Measurements from ENCODE around the gene HMCN1.

The HMCN1 gene

DNA sequence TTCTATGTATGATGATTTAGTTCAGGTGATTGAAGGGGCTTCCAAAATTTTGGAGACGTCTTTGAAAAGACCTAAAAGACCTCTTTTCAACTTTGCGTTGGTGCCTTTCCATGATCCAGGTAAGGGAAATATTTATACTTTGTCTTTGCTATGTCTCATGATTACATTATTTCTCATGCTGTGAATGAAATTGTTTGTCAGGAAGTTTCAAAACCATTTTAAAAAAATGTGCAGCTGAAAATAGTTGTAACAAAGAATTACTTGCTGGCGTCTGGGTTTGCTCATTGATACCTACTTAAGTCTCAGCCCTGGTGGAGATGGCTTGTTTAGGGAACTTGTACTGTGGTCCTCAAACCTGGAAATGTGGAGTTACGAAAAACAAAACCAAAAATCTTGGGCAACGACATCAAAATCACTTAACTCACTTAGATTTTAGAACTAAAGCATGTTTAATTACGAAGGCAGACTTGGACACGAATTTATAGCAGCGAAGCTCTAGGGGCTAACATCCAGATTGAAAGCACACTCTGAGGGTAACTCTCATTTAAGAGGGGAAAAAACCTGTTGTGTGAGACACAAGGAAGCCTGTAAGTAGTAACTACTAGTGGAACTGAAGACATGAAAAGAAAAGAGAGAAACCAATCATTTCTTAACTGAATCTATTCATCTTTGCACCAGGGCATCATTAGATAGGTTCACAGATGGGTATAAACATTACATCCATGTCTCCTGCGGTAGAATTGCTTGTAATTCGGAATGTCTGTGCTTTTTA, 924 bp downstream of the HMCN1 start:
- in situ Hi-C loops (cut with MboI; ENCODE audit: low pct_unique_long_range_greater_than_20kb, low sequenced_read_pairs, unreplicated experiment) = no loop called here
- TF ChIP-seq, protein P1, sequence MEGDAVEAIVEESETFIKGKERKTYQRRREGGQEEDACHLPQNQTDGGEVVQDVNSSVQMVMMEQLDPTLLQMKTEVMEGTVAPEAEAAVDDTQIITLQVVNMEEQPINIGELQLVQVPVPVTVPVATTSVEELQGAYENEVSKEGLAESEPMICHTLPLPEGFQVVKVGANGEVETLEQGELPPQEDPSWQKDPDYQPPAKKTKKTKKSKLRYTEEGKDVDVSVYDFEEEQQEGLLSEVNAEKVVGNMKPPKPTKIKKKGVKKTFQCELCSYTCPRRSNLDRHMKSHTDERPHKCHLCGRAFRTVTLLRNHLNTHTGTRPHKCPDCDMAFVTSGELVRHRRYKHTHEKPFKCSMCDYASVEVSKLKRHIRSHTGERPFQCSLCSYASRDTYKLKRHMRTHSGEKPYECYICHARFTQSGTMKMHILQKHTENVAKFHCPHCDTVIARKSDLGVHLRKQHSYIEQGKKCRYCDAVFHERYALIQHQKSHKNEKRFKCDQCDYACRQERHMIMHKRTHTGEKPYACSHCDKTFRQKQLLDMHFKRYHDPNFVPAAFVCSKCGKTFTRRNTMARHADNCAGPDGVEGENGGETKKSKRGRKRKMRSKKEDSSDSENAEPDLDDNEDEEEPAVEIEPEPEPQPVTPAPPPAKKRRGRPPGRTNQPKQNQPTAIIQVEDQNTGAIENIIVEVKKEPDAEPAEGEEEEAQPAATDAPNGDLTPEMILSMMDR (IDR thresholded peaks at IDR 0.05; ENCODE audit: extremely low read depth, insufficient read depth, missing control alignments) = no peak
- DNase-seq (ENCODE audit: low spot score) = no peak

DNA sequence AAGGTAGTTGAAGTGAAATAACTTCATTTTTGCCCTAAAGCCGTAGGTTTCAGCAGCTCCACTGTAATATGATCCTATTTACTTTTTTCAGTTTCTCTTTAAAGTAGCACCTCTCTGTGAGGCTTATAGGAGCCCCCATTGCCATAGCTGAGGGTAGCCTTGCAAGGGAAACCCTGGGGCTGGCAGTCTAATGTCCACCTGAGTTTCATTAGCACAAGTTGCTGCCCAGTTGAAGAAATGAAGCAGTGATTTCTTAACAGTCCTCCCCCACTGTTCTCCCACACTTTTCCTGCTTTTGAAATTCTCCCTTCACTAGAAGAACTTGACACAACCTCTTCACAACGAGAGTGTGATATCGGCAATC, 1.5 kb downstream of the HMCN1 start:
- TF ChIP-seq, protein P1 (IDR thresholded peaks at IDR 0.05; ENCODE audit: extremely low read depth, insufficient read depth, missing control alignments) = no peak
- in situ Hi-C loops (cut with MboI; ENCODE audit: low pct_unique_long_range_greater_than_20kb, low sequenced_read_pairs, unreplicated experiment) = no loop called here
- DNase-seq (ENCODE audit: low spot score) = no peak

DNA sequence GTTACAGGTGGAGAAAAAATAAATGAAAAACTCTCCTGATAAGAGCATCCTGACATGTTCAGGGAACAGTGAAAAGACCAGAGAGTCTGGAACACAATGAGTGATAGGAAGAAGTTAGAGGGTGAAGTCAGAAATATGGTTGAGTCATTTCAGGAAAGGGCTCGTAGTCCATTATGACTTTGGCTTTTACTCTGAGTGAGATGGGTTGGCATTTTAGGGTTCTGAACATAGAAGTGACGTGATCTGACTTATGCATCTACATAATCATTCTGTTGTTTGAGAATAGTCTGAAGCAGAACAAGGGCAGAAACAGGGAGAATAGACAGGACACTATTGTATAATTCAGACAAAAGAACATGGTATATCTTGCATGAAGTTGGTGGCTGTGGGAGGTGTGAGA, 5.8 kb downstream of the HMCN1 start:
- TF ChIP-seq, protein P1 (IDR thresholded peaks at IDR 0.05; ENCODE audit: extremely low read depth, insufficient read depth, missing control alignments) = no peak
- in situ Hi-C loops (cut with MboI; ENCODE audit: low pct_unique_long_range_greater_than_20kb, low sequenced_read_pairs, unreplicated experiment) = no loop called here
- DNase-seq (ENCODE audit: low spot score) = peak; percentile 16

DNA sequence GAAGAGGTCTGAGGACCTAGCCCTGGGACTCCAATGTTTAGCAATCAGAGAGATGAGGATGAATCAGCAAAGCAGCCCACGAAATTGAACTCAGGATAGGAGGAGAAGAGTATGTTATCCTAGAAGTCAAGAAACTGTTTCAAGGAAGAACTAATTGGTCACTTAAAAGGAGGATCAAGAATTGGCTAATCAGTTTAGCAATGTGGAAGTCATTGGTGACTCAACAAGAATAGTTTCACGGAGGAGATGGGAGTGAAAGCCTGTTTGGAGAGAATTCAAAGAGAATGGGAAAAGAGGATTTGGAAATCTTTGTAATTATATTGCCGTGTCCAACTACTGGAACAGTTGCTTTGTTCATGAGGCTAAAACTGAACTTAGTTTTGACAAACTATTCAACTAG, 7.4 kb downstream of the HMCN1 start:
- in situ Hi-C loops (cut with MboI; ENCODE audit: low pct_unique_long_range_greater_than_20kb, low sequenced_read_pairs, unreplicated experiment) = no loop called here
- no peak for DNase-seq (ENCODE audit: low spot score)
- TF ChIP-seq, protein P1 (IDR thresholded peaks at IDR 0.05; ENCODE audit: extremely low read depth, insufficient read depth, missing control alignments) = no peak

DNA sequence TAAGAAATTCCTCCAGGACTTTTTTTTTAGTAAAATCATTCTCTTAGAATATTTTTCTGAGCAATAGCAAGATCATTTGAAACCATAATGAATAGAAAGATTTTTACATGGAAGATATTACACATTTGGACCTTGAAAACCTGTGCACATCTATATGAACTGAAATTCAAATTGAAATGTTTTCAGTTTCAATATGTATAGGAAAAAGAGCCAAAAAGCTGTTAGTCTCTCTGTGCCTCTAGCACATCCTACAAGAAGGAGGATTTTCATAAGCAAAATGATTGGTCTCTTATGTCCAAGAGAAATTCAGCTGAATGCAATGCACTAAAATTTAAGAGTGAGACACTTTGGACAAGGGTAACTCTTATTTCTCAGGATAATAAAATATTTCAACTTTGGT, 8.2 kb downstream of the HMCN1 start:
- TF ChIP-seq, protein P1 (IDR thresholded peaks at IDR 0.05; ENCODE audit: extremely low read depth, insufficient read depth, missing control alignments) = no peak
- in situ Hi-C loops (cut with MboI; ENCODE audit: low pct_unique_long_range_greater_than_20kb, low sequenced_read_pairs, unreplicated experiment) = no loop called here

DNA sequence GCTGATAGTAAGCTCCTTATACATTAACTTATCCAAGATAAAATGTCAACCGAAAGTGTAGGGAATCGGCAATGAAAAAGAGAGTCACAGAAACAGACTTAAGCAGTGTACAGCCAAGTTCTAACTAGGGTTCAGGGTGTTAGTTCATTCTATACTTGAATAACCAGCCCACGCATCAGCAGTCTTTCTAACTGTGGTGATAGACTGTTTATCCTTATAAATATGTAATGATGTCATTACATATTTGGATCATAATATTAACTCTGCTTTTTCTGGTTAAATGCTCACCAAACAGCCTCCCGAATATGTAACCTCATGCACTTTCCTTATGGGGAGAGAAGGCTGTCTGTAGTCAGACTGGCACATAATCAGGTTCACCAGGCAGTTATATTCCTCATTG, 11.0 kb downstream of the HMCN1 start:
- DNase-seq (ENCODE audit: low spot score) = no peak
- in situ Hi-C loops (cut with MboI; ENCODE audit: low pct_unique_long_range_greater_than_20kb, low sequenced_read_pairs, unreplicated experiment) = no loop called here
- TF ChIP-seq, protein P1 (IDR thresholded peaks at IDR 0.05; ENCODE audit: extremely low read depth, insufficient read depth, missing control alignments) = no peak

More for the DNA sequence above, 8.2 kb downstream of the HMCN1 start:
- no peak for DNase-seq (ENCODE audit: low spot score)

Measured in GM13977 (cell line).